OCI-LY7 (cell line): ENCODE data around the gene MAPKAPK5.

Source experiments
- CTCF ChIP-seq: fragments of 200-600 bp; sonication (generic); conservative IDR thresholded peaks from 2 replicates; pipeline ENCODE4 v1.5.1; 2014; ENCODE audit warnings: mild to moderate bottlenecking, antibody characterized with exemption, low read length, moderate library complexity, mixed read lengths
- EZH2phosphoT487 ChIP-seq: fragments of 200-600 bp; sonication (generic); IDR thresholded peaks from 2 replicates; pipeline ENCODE4 v1.6.1; 2018; ENCODE audit warnings: low read depth, borderline replicate concordance, mild to moderate bottlenecking, mixed run types, antibody characterized with exemption, low read length, moderate library complexity, mixed read lengths

GRCh38 chr12:111887926-111888745 lies 46.1 kb downstream of the MAPKAPK5 start:
- no peak for TF ChIP-seq CTCF
- no peak for TF ChIP-seq EZH2phosphoT487
